DMS 273 (cell line): Measurements from ENCODE around the gene CDH24.

Source experiments
- DNase-seq: peaks from one replicate; lab custom pipeline; 2025; ENCODE audit not compliant: unreplicated experiment; lab: John Stamatoyannopoulos, UW

The CDH24 gene

GRCh38 chr14:23090254-23090636 lies 32.9 kb upstream of the CDH24 start:
- DNase-seq, result no peak

DNA sequence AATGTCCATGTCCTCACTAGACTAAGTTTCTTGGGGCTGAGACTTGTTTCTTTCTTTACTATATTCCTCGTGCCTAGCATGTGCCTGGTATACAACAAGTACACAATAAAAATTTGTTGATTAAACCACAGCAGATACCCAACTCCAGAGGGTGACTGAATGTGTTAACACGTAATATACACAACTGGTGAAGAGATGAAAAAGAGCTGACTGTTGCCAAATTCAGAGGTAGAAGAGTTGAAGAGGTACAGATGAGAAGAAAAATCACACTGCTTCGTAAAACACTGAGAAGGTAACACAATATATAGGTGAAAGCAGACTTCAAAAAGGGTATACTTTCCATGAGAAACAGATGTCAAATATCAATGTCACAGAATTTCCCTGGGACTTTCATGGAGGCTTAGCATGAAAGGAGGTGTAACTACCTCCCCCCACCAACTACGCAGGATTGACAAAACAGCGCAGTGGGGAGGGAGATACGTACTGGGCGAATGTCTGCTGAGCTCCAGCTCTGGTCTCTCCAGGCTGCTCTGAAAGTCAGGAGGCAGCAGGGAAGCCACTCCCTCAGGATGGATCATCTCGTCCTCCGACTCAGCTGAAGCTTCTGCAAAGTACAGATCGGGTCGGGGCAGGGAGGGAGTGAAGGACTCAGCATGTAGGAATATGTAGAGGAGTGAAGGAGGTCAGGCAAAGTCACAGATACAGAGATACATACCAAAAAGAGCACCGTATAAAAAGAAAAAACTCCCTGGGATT lies 32.4 kb upstream of the CDH24 start:
- DNase-seq, result no peak

DNA sequence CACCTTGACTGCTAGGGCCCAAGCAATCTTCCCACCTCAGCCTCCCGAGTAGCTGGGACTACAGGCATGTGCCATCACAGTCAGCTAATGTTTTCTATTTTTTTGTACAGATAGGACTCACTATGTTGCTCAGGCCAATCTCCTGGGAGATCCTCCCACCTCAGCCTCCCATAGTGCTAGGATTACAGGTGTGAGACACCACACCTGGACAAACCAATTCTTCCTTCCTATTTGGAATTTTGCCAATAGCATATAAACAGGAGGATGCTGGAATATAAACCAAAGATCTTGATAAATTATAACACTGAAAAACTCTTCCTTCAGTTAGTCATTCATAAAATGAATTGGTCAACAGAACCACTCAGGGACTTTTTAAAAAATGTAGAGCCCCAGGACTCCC lies 29.2 kb upstream of the CDH24 start:
- no peak for DNase-seq

GRCh38 chr14:23085458-23085857 lies 28.1 kb upstream of the CDH24 start:
- DNase-seq, result no peak

DNA sequence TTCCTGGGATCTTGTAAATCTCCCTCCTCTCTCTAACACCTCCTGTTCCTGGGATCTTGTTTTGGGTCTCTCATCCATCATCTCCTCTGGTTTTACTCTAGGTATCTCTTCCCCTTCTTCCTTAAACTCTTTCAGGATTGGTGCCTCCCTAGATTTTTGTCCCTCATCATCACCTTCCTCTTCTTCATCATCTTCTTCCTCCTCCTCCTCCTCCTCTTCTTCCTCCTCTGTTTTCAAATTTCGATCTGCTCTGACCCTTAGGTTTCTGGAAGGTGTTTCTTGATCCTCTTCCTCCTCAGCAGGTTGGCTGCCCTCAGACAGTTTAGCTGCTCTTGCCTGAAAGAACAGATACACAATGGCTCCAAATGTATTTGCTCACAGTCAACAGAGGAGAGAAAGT lies 23.2 kb upstream of the CDH24 start:
- DNase-seq, result no peak

GRCh38 chr14:23079716-23080115 lies 22.4 kb upstream of the CDH24 start:
- DNase-seq, result no peak

- DNase-seq, result no peak
Observed at GRCh38 chr14:23078692-23079116, 21.4 kb upstream of the CDH24 start.

DNA sequence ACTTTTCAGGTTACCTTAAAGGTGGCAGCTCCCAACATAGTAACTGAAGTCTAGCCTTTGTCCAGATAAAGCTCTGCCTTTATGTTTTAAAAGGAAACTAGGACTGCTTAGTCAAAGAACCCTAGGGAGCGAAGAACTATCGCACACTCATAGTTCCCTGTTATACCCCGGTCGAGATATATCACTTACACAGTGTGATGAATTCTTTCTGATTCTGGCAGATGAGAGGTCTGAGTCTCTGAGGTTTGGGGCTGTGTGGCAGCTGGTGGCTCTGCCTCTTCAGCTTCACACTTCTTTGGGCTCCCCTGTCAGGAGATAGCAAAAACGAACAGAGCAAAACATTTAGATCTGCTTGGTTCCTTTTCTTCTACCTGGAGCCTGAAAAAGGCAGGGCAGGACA lies 20.6 kb upstream of the CDH24 start:
- DNase-seq, result no peak

GRCh38 chr14:23076785-23077408 lies 19.6 kb upstream of the CDH24 start:
- DNase-seq, result no peak

DNA sequence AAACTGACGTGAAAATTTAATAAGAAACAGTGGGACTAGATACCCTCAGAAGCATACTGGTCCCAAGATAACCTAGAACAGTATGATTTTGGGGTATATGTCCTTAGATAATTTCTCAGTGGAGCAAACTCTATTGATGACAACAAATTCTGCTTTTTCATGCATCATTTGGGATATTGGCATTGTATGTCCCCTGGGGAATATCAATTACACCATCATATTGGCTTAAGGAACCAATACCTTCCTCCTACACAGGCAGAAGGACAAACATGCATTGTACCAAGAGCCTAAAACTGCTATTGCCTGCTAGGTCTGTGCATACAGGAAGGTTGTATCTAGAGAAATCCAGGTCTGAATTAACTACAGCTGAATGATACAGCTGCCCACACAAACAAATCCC lies 17.6 kb upstream of the CDH24 start:
- DNase-seq, result no peak

- no peak for DNase-seq
Observed at GRCh38 chr14:23071921-23072539, 14.7 kb upstream of the CDH24 start.

DNA sequence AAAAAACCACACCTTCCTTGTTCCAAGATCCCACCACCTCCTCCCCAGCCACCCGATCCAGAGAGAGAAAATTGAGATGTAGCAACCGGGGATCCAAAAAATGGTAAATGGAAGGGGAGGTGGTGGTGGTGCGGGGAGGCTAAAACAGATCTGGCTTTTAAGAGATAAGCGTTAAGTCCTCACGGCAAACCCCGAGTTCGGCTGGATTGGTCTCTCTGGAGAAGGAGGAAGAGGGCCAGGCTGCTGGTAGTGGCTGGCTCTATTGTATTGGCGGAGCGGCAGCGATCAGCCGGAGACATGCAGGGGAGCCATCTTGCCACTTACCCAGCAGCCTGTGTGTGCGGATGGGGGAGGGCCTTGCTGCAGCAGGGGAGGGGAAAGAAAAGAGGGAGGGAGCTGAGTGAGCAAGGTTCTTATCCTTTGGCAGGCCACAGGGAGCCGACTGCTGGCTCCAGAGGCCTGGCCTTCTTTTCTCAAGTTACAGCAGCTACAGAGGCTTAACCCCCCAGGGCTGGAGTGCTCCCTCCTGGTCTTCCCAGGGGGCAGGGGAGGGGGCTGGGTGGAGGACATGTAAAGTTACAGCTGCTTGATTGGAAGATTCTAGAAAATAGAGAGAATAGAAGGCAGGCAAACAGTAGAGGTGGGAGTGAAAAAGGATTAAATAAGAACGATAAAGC lies 14.1 kb upstream of the CDH24 start:
- DNase-seq, result no peak

GRCh38 chr14:23070262-23071129 lies 13.2 kb upstream of the CDH24 start:
- no peak for DNase-seq

GRCh38 chr14:23069413-23069806 lies 12.1 kb upstream of the CDH24 start:
- DNase-seq, result no peak

GRCh38 chr14:23068789-23069412 lies 11.6 kb upstream of the CDH24 start:
- no peak for DNase-seq

GRCh38 chr14:23067847-23068788 lies 10.8 kb upstream of the CDH24 start:
- no peak for DNase-seq

GRCh38 chr14:23066855-23067744 lies 9.8 kb upstream of the CDH24 start:
- DNase-seq, result no peak

DNA sequence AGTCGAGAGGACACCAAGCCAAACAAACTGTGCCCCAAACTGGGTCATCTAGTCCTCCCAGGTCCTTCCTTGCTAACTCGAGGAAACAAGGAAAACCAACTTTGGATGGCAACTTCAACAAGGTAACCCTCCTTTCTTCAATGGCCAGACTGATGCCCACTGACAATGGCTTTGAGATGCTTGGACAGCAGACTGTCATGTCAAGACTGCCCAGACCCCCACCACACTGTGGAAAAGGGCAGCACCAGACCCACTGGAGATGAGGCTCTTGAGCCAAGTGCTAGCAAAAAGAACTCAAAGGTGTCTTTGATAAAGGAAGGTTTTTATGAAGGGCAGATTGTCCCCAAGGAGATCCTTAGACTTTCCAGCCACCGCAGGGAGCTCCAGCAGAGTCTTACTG lies 9.0 kb upstream of the CDH24 start:
- no peak for DNase-seq
